ENCODE measurements around the gene VAMP7.
"Not testable (repeated sequence)": the region's sequence is repeated elsewhere in the genome, so short reads cannot be mapped to it uniquely, and the experiment has no call there.

Gene VAMP7

DNA sequence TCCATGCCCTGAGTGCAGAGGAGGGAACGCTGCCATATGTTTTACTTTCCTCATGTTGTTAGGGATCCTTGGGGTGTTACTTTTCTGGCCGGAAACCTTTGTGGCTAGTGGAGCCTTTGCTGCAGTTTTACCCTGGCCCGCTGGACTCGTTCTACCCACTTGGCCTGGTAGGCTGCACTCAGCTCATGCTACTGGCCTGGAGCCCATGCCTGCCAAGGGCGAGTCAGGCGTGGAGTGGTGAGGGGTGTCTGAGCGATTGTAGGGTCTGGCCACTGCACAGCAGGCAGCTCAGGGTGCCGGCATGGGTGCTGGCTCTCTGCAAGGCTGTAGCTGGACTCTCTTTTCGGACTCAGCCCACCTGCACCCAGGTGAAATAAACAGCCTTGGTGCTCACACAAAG is 75.0 kb downstream of the VAMP7 start:
- H3K27me3 Mint-ChIP-seq: peaks cover 2% of the 10 kb centered on the region

DNA sequence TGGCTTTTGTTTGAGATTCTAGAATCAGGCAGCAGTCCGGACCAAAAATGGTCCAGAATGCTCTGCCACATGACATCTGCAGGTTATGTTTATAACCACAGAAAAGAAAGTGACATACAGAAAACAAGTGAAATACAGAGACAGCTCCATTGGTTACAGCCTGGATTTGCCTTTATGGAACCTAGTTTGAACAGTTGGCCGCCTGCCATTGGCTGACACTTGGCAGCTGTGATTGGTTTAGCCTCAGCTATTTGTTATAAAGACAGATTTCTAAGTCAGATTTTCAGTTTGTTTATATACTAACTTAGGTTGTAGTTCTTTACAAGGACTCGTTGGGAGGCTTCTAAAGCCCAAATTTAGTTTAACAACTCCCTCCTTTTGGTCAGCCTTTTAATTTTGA is 75.5 kb downstream of the VAMP7 start:
- Mint-ChIP-seq H3K36me3 (peaks cover 3% of the 10 kb centered on the region), H3K27ac (no peak overlapping the region), H3K4me3 (no peak overlapping the region), H3K4me1 (ENCODE audit: low read depth) (no peaks in the 10 kb centered on the region), H3K9me3 (ENCODE audit: low read depth) (no peaks in the 10 kb centered on the region), H3K27me3 (peaks cover 3% of the 10 kb centered on the region)

More for the DNA sequence above, 75.0 kb downstream of the VAMP7 start:
- no peak overlapping the region for H3K4me3 Mint-ChIP-seq
- H3K27ac Mint-ChIP-seq: no peak overlapping the region
- no peaks in the 10 kb centered on the region for H3K9me3 Mint-ChIP-seq (ENCODE audit: low read depth)
- H3K4me1 Mint-ChIP-seq (ENCODE audit: low read depth): no peaks in the 10 kb centered on the region
- H3K36me3 Mint-ChIP-seq: peaks cover 3% of the 10 kb centered on the region

DNA sequence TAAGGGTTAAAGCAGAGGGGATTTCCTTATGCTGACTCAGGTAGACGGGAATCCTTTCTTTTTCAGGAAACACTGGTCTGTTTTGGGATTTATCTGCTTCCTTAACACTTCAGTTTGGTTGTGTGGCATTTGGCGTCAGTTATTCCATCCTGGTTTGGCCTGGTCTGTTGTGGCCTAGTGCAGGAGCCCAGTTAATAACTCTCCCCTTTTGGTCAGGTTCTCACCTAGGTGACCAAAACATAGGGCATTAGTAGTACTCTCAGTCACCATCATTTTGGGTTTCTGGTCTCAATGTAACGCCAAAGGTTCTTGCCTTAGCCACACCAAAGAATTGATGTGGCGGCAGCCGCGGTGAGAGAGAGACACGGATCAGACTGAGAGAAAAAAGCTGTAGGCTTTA is 76.7 kb downstream of the VAMP7 start:
- Mint-ChIP-seq H3K36me3 (peaks cover 3% of the 10 kb centered on the region), H3K9me3 (ENCODE audit: low read depth) (no peaks in the 10 kb centered on the region), H3K4me1 (ENCODE audit: low read depth) (no peaks in the 10 kb centered on the region), H3K4me3 (no peak overlapping the region), H3K27me3 (peaks cover 7% of the 10 kb centered on the region), H3K27ac (no peak overlapping the region)

DNA sequence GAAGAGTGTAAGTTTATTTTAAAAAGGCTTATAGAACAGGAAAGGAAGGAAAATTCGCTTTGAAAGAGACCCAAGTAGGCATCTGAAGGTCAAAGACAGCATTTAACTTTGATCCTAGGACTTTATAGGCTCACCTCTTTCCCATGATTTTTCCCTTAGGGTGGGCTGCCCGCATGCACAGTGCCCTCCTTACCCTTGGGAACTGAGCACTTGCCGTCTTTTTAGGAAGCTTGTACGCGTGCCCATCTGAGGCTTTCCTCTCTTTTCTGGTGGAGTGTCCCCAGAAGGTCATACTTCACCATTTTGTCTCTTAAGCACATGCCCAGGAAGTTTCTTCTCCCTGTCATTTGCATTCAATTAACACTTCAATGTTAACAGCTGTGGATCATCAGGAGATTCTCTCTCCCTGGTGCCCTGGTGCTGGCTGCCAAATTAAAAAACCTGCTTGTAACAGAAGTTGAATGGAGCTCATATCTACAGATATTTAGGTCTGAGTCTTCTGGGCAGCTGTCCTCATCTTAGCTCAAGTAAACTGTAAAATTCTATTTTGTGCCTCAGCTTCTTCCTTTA is 78.0 kb downstream of the VAMP7 start:
- peaks cover 6% of the 10 kb centered on the region for H3K36me3 Mint-ChIP-seq
- peaks cover 8% of the 10 kb centered on the region for H3K27me3 Mint-ChIP-seq
- no peaks in the 10 kb centered on the region for H3K4me1 Mint-ChIP-seq (ENCODE audit: low read depth)
- no peak overlapping the region for H3K4me3 Mint-ChIP-seq
- peaks cover 5% of the 10 kb centered on the region for H3K9me3 Mint-ChIP-seq (ENCODE audit: low read depth)
- no peak overlapping the region for H3K27ac Mint-ChIP-seq

DNA sequence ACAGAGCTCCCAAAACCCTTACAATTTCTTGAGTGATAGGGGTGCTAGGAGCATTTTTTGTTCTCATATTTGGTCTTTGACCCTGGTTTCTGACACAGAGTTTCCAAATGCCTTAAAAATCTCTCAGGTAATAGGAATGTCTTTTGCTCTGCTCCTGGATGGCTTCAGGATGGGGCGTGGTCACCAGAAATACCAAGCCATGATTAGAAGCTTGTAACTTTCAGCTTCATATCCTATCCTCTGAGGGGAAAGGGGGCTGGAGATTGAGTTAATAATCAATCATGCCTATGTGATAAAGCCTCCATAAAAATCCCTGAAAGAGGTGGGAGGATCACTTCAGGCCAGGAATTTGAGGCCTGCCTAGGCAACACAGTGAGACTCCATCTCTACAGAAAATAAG is 81.8 kb downstream of the VAMP7 start:
- Mint-ChIP-seq H3K4me1 (ENCODE audit: low read depth) (no peaks in the 10 kb centered on the region), H3K4me3 (no peak overlapping the region), H3K9me3 (ENCODE audit: low read depth) (peaks cover 5% of the 10 kb centered on the region), H3K27me3 (peaks cover 11% of the 10 kb centered on the region), H3K27ac (no peak overlapping the region), H3K36me3 (peaks cover 3% of the 10 kb centered on the region)

DNA sequence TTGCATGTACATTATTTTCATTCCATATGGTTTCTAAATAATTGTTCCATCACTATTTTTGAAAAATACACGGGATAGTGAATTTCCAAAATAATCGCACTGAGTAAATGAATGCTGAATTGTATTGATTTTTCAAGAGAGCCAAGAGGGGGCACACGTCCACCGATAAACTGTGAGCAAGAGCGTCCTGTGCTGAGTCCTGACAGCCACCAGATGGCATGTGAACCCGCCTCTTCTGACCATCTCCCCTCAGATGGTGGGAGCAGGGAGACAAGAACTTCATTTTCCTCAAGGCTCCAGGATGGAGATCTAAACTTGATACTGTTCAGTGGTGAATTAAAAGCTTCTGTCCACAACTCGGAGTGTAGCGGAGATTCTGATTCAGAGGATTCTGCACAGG is 85.7 kb downstream of the VAMP7 start:
- H3K4me3 Mint-ChIP-seq: no peak overlapping the region
- peaks cover 21% of the 10 kb centered on the region for H3K27me3 Mint-ChIP-seq
- H3K36me3 Mint-ChIP-seq: peaks cover 4% of the 10 kb centered on the region
- peaks cover 24% of the 10 kb centered on the region for H3K9me3 Mint-ChIP-seq (ENCODE audit: low read depth)
- no peak overlapping the region for H3K27ac Mint-ChIP-seq
- no peaks in the 10 kb centered on the region for H3K4me1 Mint-ChIP-seq (ENCODE audit: low read depth)

DNA sequence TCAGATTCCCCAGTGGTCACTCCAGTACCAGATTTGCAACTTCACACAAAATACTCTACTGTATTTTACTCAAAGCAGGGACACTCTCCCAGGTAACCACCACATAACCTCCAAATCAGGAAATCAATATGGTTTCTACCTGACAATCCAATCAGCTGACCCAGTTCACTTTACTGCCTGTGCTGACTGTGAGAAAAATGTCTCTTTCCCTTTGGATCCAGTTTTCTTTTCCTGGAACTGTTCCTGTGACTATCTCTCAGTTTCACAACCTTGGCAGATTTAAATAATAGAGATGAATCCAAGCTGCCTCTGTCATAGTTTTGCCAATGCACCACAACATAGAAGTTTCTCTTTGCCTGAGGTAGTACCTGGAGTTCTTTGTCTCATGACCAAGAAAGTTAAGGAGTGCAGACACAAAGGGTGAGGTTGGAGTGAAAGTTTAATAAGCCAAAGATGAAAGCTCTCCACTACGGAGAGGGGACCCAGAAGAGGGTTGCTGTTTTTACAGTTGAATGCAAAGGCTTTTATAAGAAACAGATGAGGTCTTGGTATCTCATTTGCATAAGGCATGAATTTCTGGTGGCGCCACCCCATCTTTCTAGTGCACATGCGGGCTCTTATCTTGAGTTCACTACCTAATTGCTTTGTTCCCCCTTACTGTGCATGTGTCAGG is 86.6 kb downstream of the VAMP7 start:
- Mint-ChIP-seq H3K36me3 (peaks cover 4% of the 10 kb centered on the region), H3K27ac (no peak overlapping the region), H3K9me3 (ENCODE audit: low read depth) (peaks cover 24% of the 10 kb centered on the region), H3K4me1 (ENCODE audit: low read depth) (no peaks in the 10 kb centered on the region), H3K27me3 (peaks cover 20% of the 10 kb centered on the region), H3K4me3 (no peak overlapping the region)

DNA sequence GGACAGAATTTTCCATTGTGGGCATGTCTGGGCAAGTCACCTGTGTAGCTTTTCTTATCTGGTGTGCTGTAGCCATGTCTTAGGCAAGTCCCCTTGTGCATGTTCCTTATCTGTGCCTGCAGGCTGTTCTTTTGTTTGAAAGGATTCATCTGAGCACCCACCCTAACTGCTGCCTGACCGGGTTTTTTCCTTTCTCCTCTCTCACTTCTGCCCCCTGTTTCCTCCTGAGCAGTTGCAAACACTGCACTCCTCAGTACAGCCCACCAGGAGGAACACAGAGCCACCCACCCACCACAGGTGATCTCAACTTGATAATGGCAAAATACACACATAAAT is 87.1 kb downstream of the VAMP7 start:
- no peaks in the 10 kb centered on the region for H3K4me1 Mint-ChIP-seq (ENCODE audit: low read depth)
- H3K9me3 Mint-ChIP-seq (ENCODE audit: low read depth): peaks cover 24% of the 10 kb centered on the region
- peaks cover 4% of the 10 kb centered on the region for H3K36me3 Mint-ChIP-seq
- H3K27me3 Mint-ChIP-seq: peaks cover 20% of the 10 kb centered on the region
- H3K27ac Mint-ChIP-seq: no peak overlapping the region
- no peak overlapping the region for H3K4me3 Mint-ChIP-seq

DNA sequence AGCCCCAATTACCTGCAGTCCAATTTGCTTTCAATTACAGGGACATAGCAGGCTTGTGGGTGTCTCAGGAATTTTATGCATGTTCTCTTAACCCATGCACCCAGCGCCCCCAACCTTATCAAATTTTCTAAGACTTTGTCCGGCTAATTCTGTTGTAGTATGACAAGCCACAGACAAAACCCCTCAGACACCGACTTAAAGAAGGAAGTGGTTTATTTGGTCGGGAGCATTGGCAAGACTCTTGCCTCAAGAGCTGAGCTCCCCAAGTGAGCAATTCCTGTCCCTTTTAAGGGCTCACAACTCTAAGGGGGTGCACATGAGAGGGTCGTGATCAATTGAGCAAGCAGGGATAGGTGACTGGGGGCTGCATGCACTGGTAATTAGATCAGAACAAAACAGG is 87.6 kb downstream of the VAMP7 start:
- peaks cover 22% of the 10 kb centered on the region for H3K9me3 Mint-ChIP-seq (ENCODE audit: low read depth)
- peaks cover 20% of the 10 kb centered on the region for H3K27me3 Mint-ChIP-seq
- H3K36me3 Mint-ChIP-seq: peaks cover 4% of the 10 kb centered on the region
- H3K4me3 Mint-ChIP-seq: no peak overlapping the region
- H3K27ac Mint-ChIP-seq: no peak overlapping the region
- no peaks in the 10 kb centered on the region for H3K4me1 Mint-ChIP-seq (ENCODE audit: low read depth)

DNA sequence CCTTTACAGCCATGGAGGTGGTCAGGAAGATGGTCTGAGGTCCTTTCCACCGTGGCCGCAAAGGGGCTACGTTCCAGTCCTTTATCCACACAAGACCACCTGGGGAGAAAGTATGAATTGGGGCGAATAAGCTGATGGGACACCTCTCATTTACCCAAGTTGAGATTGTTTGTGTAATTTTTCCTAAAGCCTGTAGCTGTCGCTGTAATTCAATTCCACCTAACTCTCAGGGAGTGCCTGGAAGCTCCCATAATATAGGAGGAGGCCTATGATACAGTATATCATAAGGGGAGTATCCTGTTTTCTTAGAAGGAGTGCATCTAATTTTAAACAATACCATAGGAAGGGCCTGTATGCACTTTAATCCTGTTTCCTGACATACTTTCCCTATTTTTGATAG is 90.5 kb downstream of the VAMP7 start:
- not testable (repeated sequence) for H3K27ac Mint-ChIP-seq; H3K36me3 Mint-ChIP-seq; H3K4me3 Mint-ChIP-seq; H3K4me1 Mint-ChIP-seq (ENCODE audit: low read depth)
- H3K9me3 Mint-ChIP-seq (ENCODE audit: low read depth): peaks cover 19% of the 10 kb centered on the region
- H3K27me3 Mint-ChIP-seq: peaks cover 18% of the 10 kb centered on the region

DNA sequence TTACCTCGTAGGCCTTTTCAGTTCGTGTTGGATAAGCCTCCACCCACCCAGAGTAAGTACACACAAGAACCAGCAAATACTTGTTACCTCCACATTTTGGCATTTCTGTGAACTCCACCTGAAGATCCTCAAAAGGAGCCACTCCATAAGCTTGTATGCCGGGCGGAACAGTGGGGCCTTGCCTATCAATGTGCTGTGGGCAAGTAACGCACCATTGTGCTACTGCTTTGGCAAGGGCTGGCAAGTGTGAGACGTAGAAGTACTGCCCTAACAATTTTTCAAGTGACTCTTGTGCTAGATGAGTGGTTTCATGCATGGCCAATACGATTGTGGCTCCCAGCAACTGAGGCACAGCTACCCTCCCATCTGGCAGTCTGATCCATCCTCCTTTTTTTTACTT is 91.1 kb downstream of the VAMP7 start:
- not testable (repeated sequence) for H3K4me3 Mint-ChIP-seq; H3K4me1 Mint-ChIP-seq (ENCODE audit: low read depth); H3K27ac Mint-ChIP-seq; H3K36me3 Mint-ChIP-seq
- Mint-ChIP-seq H3K9me3 (ENCODE audit: low read depth) (peaks cover 19% of the 10 kb centered on the region), H3K27me3 (peaks cover 14% of the 10 kb centered on the region)

DNA sequence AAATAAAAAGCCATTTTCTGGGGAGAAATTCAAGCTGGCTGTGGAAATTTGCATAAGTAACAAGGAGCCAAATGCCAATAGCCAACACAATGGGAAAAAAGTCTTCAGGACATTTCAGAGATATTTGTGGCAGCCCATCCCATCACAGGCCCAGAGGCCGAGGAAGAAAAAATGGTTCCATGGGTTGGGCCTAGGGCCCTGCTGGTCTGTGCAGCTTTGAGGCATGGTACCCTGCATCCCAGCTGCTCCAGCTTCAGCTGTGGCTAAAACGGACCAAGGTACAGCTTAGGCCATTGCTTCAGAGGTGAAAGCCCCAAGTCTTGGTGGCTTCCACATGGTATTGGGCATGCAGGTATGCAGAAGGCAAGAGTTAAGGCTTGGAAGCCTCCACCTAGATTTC is 102.2 kb downstream of the VAMP7 start:
- H3K9me3 Mint-ChIP-seq (ENCODE audit: low read depth): no peaks in the 10 kb centered on the region
- H3K27me3 Mint-ChIP-seq: no peaks in the 10 kb centered on the region
- no peak overlapping the region for H3K4me3 Mint-ChIP-seq
- no peaks in the 10 kb centered on the region for H3K36me3 Mint-ChIP-seq
- no peak overlapping the region for H3K27ac Mint-ChIP-seq
- H3K4me1 Mint-ChIP-seq (ENCODE audit: low read depth): no peaks in the 10 kb centered on the region

DNA sequence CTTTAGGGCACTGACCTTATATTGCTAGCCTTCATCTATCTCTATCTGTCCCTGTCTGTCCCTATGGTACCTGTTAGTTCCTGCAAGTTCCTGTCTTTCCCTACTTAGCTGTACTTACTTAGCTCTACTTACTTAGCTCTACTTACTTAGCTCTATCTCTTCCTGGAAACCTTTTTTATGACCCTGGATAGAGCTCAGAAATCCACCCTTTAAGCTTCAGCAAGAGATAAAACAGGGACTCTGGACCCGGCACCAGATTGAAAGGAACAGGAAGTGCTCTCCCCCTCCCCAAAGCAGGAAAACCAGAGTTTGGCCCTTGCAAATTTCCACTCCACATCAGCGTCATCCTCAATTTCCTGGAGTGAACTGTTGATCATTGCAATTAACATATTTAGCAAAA is 104.1 kb downstream of the VAMP7 start:
- Mint-ChIP-seq H3K4me1 (ENCODE audit: low read depth) (no peaks in the 10 kb centered on the region), H3K9me3 (ENCODE audit: low read depth) (no peaks in the 10 kb centered on the region), H3K4me3 (no peak overlapping the region), H3K36me3 (no peaks in the 10 kb centered on the region), H3K27ac (no peak overlapping the region), H3K27me3 (no peaks in the 10 kb centered on the region)

DNA sequence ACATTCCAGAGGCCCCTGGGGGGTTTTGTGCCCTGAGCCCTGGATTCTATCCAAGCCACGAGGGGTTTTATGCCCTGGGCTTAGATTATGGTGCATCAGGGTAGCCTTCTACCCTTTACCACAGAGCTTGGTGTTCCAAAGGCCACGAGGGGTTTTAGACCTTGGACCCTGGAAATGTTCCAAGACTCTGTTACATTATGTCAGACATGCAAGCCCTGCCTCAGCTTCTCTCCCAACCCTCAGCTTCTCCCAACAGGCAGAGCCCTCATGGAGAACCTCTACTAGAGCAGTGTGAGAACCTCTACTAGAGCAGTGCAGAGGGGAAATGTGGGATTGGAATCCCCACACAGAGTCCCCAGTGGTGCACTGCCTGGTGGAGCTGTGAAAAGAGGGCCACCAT is 105.8 kb downstream of the VAMP7 start:
- H3K36me3 Mint-ChIP-seq; H3K9me3 Mint-ChIP-seq (ENCODE audit: low read depth); H3K4me1 Mint-ChIP-seq (ENCODE audit: low read depth); H3K27me3 Mint-ChIP-seq; H3K4me3 Mint-ChIP-seq; H3K27ac Mint-ChIP-seq: not testable (repeated sequence)

DNA sequence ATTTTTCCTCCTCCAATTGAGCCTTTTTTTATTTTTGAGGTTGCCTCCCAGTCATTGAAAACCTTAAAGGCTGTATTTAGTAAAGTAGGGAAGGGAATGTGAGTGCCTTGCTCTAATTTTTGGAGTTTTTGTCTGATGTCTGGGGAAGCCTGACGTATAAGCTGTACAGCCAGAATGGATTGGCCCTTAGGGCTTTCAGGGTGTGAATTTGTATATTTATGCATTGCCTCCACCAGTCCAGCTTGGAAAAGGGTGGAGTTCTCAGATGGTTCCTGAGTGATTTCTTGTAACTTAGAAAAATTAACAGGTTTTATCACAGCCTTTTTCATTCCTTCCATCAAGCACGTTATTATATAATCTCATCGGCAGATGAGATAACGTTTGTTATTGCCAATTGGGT is 107.7 kb downstream of the VAMP7 start:
- Mint-ChIP-seq H3K4me1 (ENCODE audit: low read depth) (no peaks in the 10 kb centered on the region), H3K27me3 (no peaks in the 10 kb centered on the region), H3K4me3 (no peak overlapping the region), H3K9me3 (ENCODE audit: low read depth) (no peaks in the 10 kb centered on the region), H3K27ac (no peak overlapping the region), H3K36me3 (no peaks in the 10 kb centered on the region)

Measured in activated naive CD8-positive, alpha-beta T cell (primary cell).